Gastrocnemius medialis (tissue), 4 donors: ENCODE measurements around the gene CDH23. TPM values are rescaled to one million over a fixed set of nuclear protein-coding genes. Genes with fewer than 3 reads are reported as not detected.

Source experiments
- ATAC-seq, 2 donors: fragments of 150-250 bp; one replicate each; pipeline ENCODE4 v1.9.1; 2016
- DNase-seq, 2 donors: peaks; one replicate each; pipeline ENCODE4 v3.0.0-alpha.2; 2019
- H3K27ac ChIP-seq, 4 donors: fragments of 200-600 bp; sonication (generic); 1 replicate in 1 of 4; 2 replicates in 3 of 4; pipeline ENCODE4 v1.5.1; 2016 to 2018; ENCODE audit warnings: mild to moderate bottlenecking in 2 of 4, moderate library complexity in 1 of 4
- H3K27me3 ChIP-seq, 3 donors: fragments of 200-600 bp; sonication (generic) in 2 of 3; 1 replicate in 1 of 3; 2 replicates in 2 of 3; pipeline versions ENCODE4 v1.5.1 to v1.6.0; 2016 to 2019; ENCODE audit warnings: mild to moderate bottlenecking in 1 of 3, moderate library complexity in 1 of 3
- H3K36me3 ChIP-seq, 2 donors: fragments of 200-600 bp; sonication (generic) in 1 of 2; one replicate each; pipeline ENCODE4 v1.5.1; 2017 to 2018
- H3K4me1 ChIP-seq, 2 donors: fragments of 200-600 bp; sonication (generic) in 1 of 2; one replicate each; pipeline ENCODE4 v1.5.1; 2016 to 2017; ENCODE audit warnings: mild to moderate bottlenecking in 2 of 2
- H3K4me3 ChIP-seq, 4 donors: fragments of 200-600 bp; sonication (generic) in 3 of 4; 1 replicate in 1 of 4; 2 replicates in 3 of 4; pipeline ENCODE4 v1.5.1; 2016 to 2019; ENCODE audit warnings: mild to moderate bottlenecking in 2 of 4
- H3K9me3 ChIP-seq, 3 donors: fragments of 200-600 bp; sonication (generic) in 2 of 3; 1 replicate in 1 of 3; 2 replicates in 2 of 3; pipeline ENCODE4 v1.5.1; 2016 to 2019
- POLR2A ChIP-seq, 2 donors: fragments of 450-650 bp; IDR thresholded peaks; one replicate each; pipeline ENCODE4 v1.6.1; 2017; ENCODE audit warnings: antibody characterized with exemption in 2 of 2, mild to moderate bottlenecking in 2 of 2, moderate library complexity in 2 of 2
- in situ Hi-C, 4 donors: fragments of 200-750 bp; cut with MboI; loops; one replicate each; pipeline versions ENCODE4 v1.15.0 to v1.8.0; 2017; ENCODE audit warnings: low sequenced_read_pairs in 4 of 4
- intact Hi-C: fragments of 100-400 bp; cut with DNase I; formaldehyde crosslinking; loops from one replicate; pipeline ENCODE4 v1.15.1; 2023; ENCODE audit warnings: low total_unique reads
- total RNA-seq, 4 donors: library from RNA; depleted of rRNA; stranded (reverse); fragments of >200 nt; gene quantifications; one replicate each; pipeline versions ENCODE4 v1.1.0 to v1.2.3, GENCODE V29; 2016
- TF ChIP-seq, protein P1 (sequence below), 5 experiments: fragments of 450-650 bp in 3 of 5; fragments of 200-600 bp in 2 of 5; sonication (generic) in 2 of 5; IDR thresholded peaks in 4 of 5; conservative IDR thresholded peaks in 1 of 5; 1 replicate in 4 of 5; 2 replicates in 1 of 5; pipeline ENCODE4 v1.5.1; 2016 to 2019; ENCODE audit warnings: antibody characterized with exemption in 5 of 5, mild to moderate bottlenecking in 3 of 5, moderate library complexity in 3 of 5

The CDH23 gene
- total RNA-seq, 4 donors from 2014 or later, result 0.53 to 1.8 (median 1.2) TPM

DNA sequence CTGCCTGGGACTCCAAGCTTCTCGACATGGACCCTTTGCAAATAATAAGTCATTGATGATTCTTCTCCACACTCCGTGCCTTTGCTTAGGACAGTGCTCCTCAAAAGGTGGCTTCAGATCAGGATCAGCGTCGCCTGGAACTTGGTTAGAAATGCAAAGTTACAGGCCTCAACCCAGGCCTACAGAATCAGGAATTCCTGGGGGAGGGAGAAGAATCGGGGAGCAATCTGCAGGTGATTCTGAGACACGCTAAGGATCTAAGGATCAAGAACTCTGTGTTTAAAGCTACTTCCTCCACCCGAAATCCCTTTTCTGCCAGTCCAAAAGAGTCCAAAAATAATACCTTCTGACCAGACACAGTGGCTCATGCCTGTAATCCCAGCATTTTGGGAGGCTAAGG is 244.7 kb downstream of the CDH23 start:
- Histone ChIP-seq H3K4me1 (peaks cover 0 to 4% of the 10 kb centered on the region in 2 donors), H3K27me3 (no peaks in the 10 kb centered on the region), H3K9me3 (no peaks in the 10 kb centered on the region), H3K4me3 (no peak overlapping the region), H3K27ac (no peak overlapping the region), H3K36me3 (no peaks in the 10 kb centered on the region)
- intact Hi-C loops (no loop called here), in situ Hi-C loops (no loop called here)
- no peak for DNase-seq
- ATAC-seq, result no peak
- TF ChIP-seq POLR2A (IDR thresholded peaks at IDR 0.05), result no peak

DNA sequence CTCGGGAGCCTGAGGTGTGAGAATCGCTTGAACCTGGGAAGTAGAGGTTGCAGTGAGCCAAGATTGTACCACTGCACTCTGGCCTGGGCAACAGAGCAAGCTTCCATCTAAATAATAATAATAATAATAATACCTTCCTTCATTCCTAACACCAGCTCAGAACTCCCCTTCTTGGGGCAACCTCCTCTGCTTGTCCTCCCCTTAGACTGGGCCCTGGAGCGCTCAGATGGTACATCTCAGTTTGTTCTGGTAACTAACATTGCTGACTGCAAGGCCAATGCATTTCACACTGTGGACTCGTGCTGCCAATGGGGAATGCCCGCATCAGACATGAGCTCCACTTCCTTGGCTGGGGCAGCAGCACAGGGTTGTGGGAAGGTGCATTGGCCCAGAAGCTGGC is 245.3 kb downstream of the CDH23 start:
- ATAC-seq (no peak), DNase-seq (no peak)
- TF ChIP-seq POLR2A (IDR thresholded peaks at IDR 0.05), result no peak
- TF ChIP-seq, protein P1, sequence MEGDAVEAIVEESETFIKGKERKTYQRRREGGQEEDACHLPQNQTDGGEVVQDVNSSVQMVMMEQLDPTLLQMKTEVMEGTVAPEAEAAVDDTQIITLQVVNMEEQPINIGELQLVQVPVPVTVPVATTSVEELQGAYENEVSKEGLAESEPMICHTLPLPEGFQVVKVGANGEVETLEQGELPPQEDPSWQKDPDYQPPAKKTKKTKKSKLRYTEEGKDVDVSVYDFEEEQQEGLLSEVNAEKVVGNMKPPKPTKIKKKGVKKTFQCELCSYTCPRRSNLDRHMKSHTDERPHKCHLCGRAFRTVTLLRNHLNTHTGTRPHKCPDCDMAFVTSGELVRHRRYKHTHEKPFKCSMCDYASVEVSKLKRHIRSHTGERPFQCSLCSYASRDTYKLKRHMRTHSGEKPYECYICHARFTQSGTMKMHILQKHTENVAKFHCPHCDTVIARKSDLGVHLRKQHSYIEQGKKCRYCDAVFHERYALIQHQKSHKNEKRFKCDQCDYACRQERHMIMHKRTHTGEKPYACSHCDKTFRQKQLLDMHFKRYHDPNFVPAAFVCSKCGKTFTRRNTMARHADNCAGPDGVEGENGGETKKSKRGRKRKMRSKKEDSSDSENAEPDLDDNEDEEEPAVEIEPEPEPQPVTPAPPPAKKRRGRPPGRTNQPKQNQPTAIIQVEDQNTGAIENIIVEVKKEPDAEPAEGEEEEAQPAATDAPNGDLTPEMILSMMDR (IDR thresholded peaks at IDR 0.05 in 4 of 5, conservative IDR thresholded peaks at IDR 0.05 in 1 of 5), result no peak
- in situ Hi-C loops, result no loop called here
- peaks cover 0 to 4% of the 10 kb centered on the region in 2 donors for H3K4me1 ChIP-seq
- H3K9me3 ChIP-seq, result no peaks in the 10 kb centered on the region
- H3K36me3 ChIP-seq, result no peaks in the 10 kb centered on the region
- H3K4me3 ChIP-seq, result no peak overlapping the region
- intact Hi-C loops, result no loop called here
- no peaks in the 10 kb centered on the region for H3K27me3 ChIP-seq
- no peak overlapping the region for H3K27ac ChIP-seq

DNA sequence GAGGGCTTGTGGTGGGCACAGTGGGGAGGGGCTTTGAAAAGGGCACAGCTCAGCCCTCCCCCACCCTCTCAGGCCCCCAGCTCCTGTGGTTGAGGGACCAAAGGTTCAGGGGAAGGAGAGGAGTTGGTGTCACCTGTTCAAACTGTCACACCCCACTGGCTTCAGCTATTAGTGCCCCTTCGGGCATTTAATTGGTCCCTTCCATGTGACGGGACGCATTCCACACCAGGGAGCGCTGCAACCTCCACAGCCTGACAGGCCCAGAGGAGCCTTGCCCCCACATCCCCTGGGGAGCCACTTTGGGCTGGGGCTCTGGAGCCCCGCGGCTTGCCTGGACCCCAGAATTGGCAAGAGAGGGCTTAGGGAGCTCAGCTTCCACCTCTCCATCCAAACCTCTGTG is 247.2 kb downstream of the CDH23 start:
- intact Hi-C loops (no loop called here), in situ Hi-C loops (no loop called here)
- Histone ChIP-seq H3K27ac (no peak overlapping the region), H3K27me3 (no peaks in the 10 kb centered on the region), H3K4me3 (no peak overlapping the region), H3K4me1 (peaks cover under 1 to 4% of the 10 kb centered on the region in 2 donors), H3K36me3 (no peaks in the 10 kb centered on the region), H3K9me3 (no peaks in the 10 kb centered on the region)
- ATAC-seq (no peak), DNase-seq (no peak)
- TF ChIP-seq, protein P1 (IDR thresholded peaks at IDR 0.05 in 4 of 5, conservative IDR thresholded peaks at IDR 0.05 in 1 of 5), result no peak
- no peak for TF ChIP-seq POLR2A (IDR thresholded peaks at IDR 0.05)

GRCh38 chr10:71644307-71645180 is 247.8 kb downstream of the CDH23 start:
- Histone ChIP-seq H3K27ac (no peak overlapping the region), H3K27me3 (no peaks in the 10 kb centered on the region), H3K9me3 (no peaks in the 10 kb centered on the region), H3K4me1 (peaks cover 0 to 4% of the 10 kb centered on the region in 2 donors), H3K4me3 (no peak overlapping the region), H3K36me3 (no peaks in the 10 kb centered on the region)
- TF ChIP-seq, protein P1 (IDR thresholded peaks at IDR 0.05 in 4 of 5, conservative IDR thresholded peaks at IDR 0.05 in 1 of 5), result no peak
- TF ChIP-seq POLR2A (IDR thresholded peaks at IDR 0.05), result no peak
- DNase-seq (no peak), ATAC-seq (no peak)
- intact Hi-C loops, result no loop called here
- in situ Hi-C loops, result no loop called here

GRCh38 chr10:71645185-71645584 is 248.5 kb downstream of the CDH23 start:
- Histone ChIP-seq H3K4me1 (peaks cover 0 to 4% of the 10 kb centered on the region in 2 donors), H3K36me3 (no peaks in the 10 kb centered on the region), H3K4me3 (no peak overlapping the region), H3K9me3 (no peaks in the 10 kb centered on the region), H3K27me3 (no peaks in the 10 kb centered on the region), H3K27ac (no peak overlapping the region)
- ATAC-seq, result no peak
- TF ChIP-seq, protein P1 (IDR thresholded peaks at IDR 0.05 in 4 of 5, conservative IDR thresholded peaks at IDR 0.05 in 1 of 5), result no peak
- no peak for TF ChIP-seq POLR2A (IDR thresholded peaks at IDR 0.05)
- intact Hi-C loops (no loop called here), in situ Hi-C loops (no loop called here)
- DNase-seq, result no peak
